Keratinocyte (primary cell): ENCODE results near the gene FLII.

Experiments
- EZH2 ChIP-seq: IDR thresholded peaks from one replicate; pipeline ENCODE4 v1.6.1; 2012; ENCODE audit warnings: inconsistent platforms, mild to moderate bottlenecking, low read length, moderate library complexity
- TF ChIP-seq, protein P1 (sequence below), 3 experiments: IDR thresholded peaks in 1 of 3; conservative IDR thresholded peaks in 1 of 3; optimal IDR thresholded peaks in 1 of 3; 2 replicates in 2 of 3; 3 replicates in 1 of 3; pipeline versions ENCODE3 to v1.5.1; 2011; ENCODE audit warnings: low read length in 3 of 3, mild to moderate bottlenecking in 3 of 3, moderate library complexity in 2 of 3, control low read depth in 1 of 3, inconsistent platforms in 1 of 3; ENCODE audit not compliant: insufficient read depth in 2 of 3; ENCODE audit errors: extremely low read depth in 1 of 3

DNA sequence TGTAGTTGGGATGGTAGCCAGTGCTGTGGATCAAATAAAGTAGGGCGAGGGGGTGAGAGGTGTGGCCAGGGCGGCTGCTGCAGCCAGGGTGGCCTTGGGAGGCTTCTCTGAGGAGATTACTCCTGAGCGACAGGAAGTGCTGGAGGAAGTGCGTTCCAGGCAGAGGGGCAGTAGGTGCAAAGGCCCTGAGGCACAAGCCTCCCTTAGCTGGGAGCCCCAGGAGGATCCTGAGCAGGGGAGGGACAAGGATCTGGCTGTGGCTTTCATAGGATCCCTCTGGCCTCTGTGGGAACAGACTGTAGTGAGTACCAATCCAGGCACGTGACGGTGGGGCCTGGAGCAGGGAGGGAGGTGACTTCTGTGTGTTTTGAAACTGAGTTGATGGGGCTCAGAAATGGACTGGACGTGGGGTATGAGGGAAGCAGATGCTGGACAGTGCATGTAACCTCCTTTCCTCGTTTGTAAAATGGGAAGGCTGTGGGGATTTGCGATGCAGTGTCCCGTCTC lies 30.3 kb downstream of the FLII start:
- TF ChIP-seq EZH2 = no peak
- TF ChIP-seq, protein P1, sequence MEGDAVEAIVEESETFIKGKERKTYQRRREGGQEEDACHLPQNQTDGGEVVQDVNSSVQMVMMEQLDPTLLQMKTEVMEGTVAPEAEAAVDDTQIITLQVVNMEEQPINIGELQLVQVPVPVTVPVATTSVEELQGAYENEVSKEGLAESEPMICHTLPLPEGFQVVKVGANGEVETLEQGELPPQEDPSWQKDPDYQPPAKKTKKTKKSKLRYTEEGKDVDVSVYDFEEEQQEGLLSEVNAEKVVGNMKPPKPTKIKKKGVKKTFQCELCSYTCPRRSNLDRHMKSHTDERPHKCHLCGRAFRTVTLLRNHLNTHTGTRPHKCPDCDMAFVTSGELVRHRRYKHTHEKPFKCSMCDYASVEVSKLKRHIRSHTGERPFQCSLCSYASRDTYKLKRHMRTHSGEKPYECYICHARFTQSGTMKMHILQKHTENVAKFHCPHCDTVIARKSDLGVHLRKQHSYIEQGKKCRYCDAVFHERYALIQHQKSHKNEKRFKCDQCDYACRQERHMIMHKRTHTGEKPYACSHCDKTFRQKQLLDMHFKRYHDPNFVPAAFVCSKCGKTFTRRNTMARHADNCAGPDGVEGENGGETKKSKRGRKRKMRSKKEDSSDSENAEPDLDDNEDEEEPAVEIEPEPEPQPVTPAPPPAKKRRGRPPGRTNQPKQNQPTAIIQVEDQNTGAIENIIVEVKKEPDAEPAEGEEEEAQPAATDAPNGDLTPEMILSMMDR (optimal IDR thresholded peaks at IDR 0.05 in 1 of 3, IDR thresholded peaks at IDR 0.05 in 1 of 3, conservative IDR thresholded peaks at IDR 0.05 in 1 of 3; ENCODE audit: extremely low read depth in 1 of 3, insufficient read depth in 2 of 3, low read length in 3 of 3) = no peak
